Transverse colon (tissue), 4 donors: ENCODE measurements around the gene IL3.

ENCODE experiments used
- CTCF ChIP-seq, 5 experiments: fragments of 200-600 bp in 3 of 5; fragments of 450-650 bp in 2 of 5; sonication (generic) in 3 of 5; IDR thresholded peaks; 1 replicate in 2 of 5; 2 replicates in 3 of 5; pipeline ENCODE4 v1.5.1; 2016 to 2017; ENCODE audit warnings: antibody characterized with exemption in 5 of 5, inconsistent platforms in 3 of 5, mild to moderate bottlenecking in 2 of 5, moderate library complexity in 1 of 5
- POLR2A ChIP-seq: fragments of 450-650 bp; IDR thresholded peaks from one replicate; pipeline ENCODE4 v1.6.1; 2016; ENCODE audit warnings: antibody characterized with exemption, mild to moderate bottlenecking, moderate library complexity
- POLR2AphosphoS5 ChIP-seq, 3 donors: sonication (generic); formaldehyde crosslinking; IDR thresholded peaks; one replicate each; pipeline ENCODE4 v1.6.1; 2016; ENCODE audit warnings: antibody characterized with exemption in 3 of 3

- no peak for TF ChIP-seq CTCF (IDR thresholded peaks at IDR 0.05)
- TF ChIP-seq POLR2A: no peak
- no peak for TF ChIP-seq POLR2AphosphoS5 (IDR thresholded peaks at IDR 0.05)
These were observed 27.2 kb downstream of the IL3 start for GRCh38 chr5:132087661-132088060.
